ENCODE measurements around the gene SPINK9.

SPINK9 gene, protein sequence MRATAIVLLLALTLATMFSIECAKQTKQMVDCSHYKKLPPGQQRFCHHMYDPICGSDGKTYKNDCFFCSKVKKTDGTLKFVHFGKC

GRCh38 chr5:148335259-148335658, at the start of gene SPINK9:
Gene SPINK9 (plus strand): TSS chr5:148335559. CDS start chr5:148335614, 55 bp downstream.
- no peak within 1 kb of the TSS for H2AFZ ChIP-seq (ENCODE audit: low read depth)
- H3K27me3 ChIP-seq (ENCODE audit: insufficient read depth, low read depth): no peaks in the 10 kb centered on the region
- H3K4me3 ChIP-seq (IDR thresholded peaks at IDR 0.05; ENCODE audit: insufficient read depth, low read depth, low read length): no peak within 1 kb of the TSS
- no peaks in the 10 kb centered on the region for H3K79me2 ChIP-seq (ENCODE audit: insufficient read depth, low read depth)
- H4K20me1 ChIP-seq (ENCODE audit: insufficient read depth): no peaks in the 10 kb centered on the region
- no peak within 1 kb of the TSS for H3K27ac ChIP-seq
- no peak within 1 kb of the TSS for H3K4me2 ChIP-seq
- no peaks in the 10 kb centered on the region for H3K36me3 ChIP-seq (ENCODE audit: insufficient read depth)
- TF ChIP-seq, protein P1, sequence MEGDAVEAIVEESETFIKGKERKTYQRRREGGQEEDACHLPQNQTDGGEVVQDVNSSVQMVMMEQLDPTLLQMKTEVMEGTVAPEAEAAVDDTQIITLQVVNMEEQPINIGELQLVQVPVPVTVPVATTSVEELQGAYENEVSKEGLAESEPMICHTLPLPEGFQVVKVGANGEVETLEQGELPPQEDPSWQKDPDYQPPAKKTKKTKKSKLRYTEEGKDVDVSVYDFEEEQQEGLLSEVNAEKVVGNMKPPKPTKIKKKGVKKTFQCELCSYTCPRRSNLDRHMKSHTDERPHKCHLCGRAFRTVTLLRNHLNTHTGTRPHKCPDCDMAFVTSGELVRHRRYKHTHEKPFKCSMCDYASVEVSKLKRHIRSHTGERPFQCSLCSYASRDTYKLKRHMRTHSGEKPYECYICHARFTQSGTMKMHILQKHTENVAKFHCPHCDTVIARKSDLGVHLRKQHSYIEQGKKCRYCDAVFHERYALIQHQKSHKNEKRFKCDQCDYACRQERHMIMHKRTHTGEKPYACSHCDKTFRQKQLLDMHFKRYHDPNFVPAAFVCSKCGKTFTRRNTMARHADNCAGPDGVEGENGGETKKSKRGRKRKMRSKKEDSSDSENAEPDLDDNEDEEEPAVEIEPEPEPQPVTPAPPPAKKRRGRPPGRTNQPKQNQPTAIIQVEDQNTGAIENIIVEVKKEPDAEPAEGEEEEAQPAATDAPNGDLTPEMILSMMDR (conservative IDR thresholded peaks at IDR 0.05; ENCODE audit: low read depth, low read length): no peak
- H3K9ac ChIP-seq: no peak within 1 kb of the TSS
- H3K4me1 ChIP-seq (ENCODE audit: low read depth, poor library complexity, severe bottlenecking): no peaks in the 10 kb centered on the region

DNA sequence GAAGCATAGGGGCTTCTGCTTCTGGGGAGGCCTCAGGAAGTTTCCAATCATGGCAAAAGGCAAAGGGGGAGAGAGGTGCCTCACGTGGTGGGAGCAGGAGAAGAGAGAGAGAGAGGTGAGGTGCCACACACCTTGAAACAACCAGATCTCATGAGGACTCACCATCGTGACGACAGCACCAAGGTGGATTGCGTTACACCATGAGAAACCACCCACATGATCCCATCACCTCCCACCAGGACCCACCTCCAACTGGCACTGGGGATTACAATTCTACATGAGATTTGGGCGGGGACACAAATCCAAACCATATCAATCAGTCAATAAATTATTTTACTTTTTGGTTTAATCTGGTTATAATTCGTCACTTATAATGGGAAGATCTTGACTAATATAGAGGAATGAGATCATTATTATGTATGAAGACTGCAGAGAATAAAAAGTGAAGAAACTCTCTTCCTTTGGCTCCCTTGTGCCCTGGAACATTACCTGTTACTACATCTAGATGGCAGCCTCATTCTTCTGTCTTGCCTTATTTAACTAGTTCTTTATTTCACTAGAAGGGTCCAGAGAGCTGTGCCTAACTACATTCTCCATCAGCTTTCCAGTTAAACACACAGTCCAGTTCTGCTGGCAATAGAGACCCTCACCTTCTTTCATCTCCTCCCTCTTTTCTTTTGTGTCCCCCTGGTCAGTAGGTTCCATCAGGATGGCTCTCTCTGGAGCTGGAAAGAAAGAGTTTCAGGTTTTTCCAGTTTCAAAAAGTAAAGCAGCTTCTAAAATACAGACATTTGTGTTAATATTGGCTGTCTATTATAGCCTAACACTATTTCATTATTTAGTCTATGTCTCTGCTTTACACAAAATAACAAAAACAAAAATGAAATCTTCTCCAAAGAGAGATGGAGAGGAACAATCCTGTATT, 44.8 kb upstream of the SPINK9 start:
- Histone ChIP-seq H3K4me2 (no peak overlapping the region), H3K36me3 (ENCODE audit: insufficient read depth) (no peaks in the 10 kb centered on the region), H3K4me3 (IDR thresholded peaks at IDR 0.05; ENCODE audit: insufficient read depth, low read depth, low read length) (no peak overlapping the region), H4K20me1 (ENCODE audit: insufficient read depth) (no peaks in the 10 kb centered on the region), H3K79me2 (ENCODE audit: insufficient read depth, low read depth) (no peaks in the 10 kb centered on the region), H3K9ac (no peak overlapping the region), H2AFZ (ENCODE audit: low read depth) (no peak overlapping the region), H3K27me3 (ENCODE audit: insufficient read depth, low read depth) (no peaks in the 10 kb centered on the region), H3K27ac (no peak overlapping the region), H3K4me1 (ENCODE audit: low read depth, poor library complexity, severe bottlenecking) (no peaks in the 10 kb centered on the region)
- TF ChIP-seq, protein P1 (conservative IDR thresholded peaks at IDR 0.05; ENCODE audit: low read depth, low read length): 0 out of 2 replicates have a peak, but pooled peaks have one; percentile 22

DNA sequence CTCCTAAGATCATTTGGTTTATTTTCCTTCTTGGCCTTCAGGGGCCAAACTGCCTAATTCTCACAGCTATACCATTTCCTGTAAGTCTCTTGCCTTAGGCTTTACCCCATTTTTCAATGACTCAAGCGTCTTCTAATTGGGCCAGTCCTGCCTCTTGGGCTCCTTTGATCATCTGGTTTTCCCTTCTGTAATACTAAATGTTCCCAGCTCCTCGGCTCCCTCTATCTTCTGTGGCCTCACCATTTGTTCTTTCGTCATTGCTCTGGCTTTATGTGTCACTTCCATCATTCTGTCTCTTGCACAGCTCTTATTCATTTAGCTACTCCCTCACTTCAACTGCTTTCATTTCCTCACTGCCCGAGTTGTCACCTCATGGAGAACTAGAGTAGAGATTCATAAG, 37.6 kb upstream of the SPINK9 start:
- Histone ChIP-seq H3K4me3 (IDR thresholded peaks at IDR 0.05; ENCODE audit: insufficient read depth, low read depth, low read length) (no peak overlapping the region), H2AFZ (ENCODE audit: low read depth) (no peak overlapping the region), H3K36me3 (ENCODE audit: insufficient read depth) (no peaks in the 10 kb centered on the region), H3K27me3 (ENCODE audit: insufficient read depth, low read depth) (no peaks in the 10 kb centered on the region), H3K9ac (no peak overlapping the region), H3K4me1 (ENCODE audit: low read depth, poor library complexity, severe bottlenecking) (no peaks in the 10 kb centered on the region), H3K79me2 (ENCODE audit: insufficient read depth, low read depth) (no peaks in the 10 kb centered on the region), H3K27ac (no peak overlapping the region), H3K4me2 (no peak overlapping the region), H4K20me1 (ENCODE audit: insufficient read depth) (no peaks in the 10 kb centered on the region)
- TF ChIP-seq, protein P1 (conservative IDR thresholded peaks at IDR 0.05; ENCODE audit: low read depth, low read length): no peak

- Histone ChIP-seq H3K4me2 (no peak overlapping the region), H3K36me3 (ENCODE audit: insufficient read depth) (no peaks in the 10 kb centered on the region), H3K27me3 (ENCODE audit: insufficient read depth, low read depth) (no peaks in the 10 kb centered on the region), H3K27ac (no peak overlapping the region), H2AFZ (ENCODE audit: low read depth) (no peak overlapping the region), H3K4me1 (ENCODE audit: low read depth, poor library complexity, severe bottlenecking) (no peaks in the 10 kb centered on the region), H3K79me2 (ENCODE audit: insufficient read depth, low read depth) (no peaks in the 10 kb centered on the region), H4K20me1 (ENCODE audit: insufficient read depth) (no peaks in the 10 kb centered on the region), H3K4me3 (IDR thresholded peaks at IDR 0.05; ENCODE audit: insufficient read depth, low read depth, low read length) (no peak overlapping the region), H3K9ac (no peak overlapping the region)
- TF ChIP-seq, protein P1 (conservative IDR thresholded peaks at IDR 0.05; ENCODE audit: low read depth, low read length): no peak
Observed at GRCh38 chr5:148306446-148306845, 28.9 kb upstream of the SPINK9 start.
